B cell (primary cell): ENCODE data around the gene DLK2. TPM values are rescaled to one million over a fixed set of nuclear protein-coding genes. Genes with fewer than 3 reads are reported as not detected.

Source experiments
- ATAC-seq: fragments of 200-7000 bp; cut with Tn5 transposase; one replicate; pipeline ENCODE4 v1.10.0; 2021; ENCODE audit warnings: low read depth, mild to moderate bottlenecking, moderate number of reproducible peaks, moderate library complexity
- CTCF ChIA-PET: fragments of 350-600 bp; sonication (Branson Sonifier 250); formaldehyde crosslinking; loops from one replicate; lab custom pipeline; 2021; ENCODE audit warnings: antibody characterized with exemption, inconsistent platforms; lab: Charles Lee
- POLR2A ChIA-PET: fragments of 350-600 bp; sonication (Branson Sonifier 250); formaldehyde crosslinking; loops from one replicate; lab custom pipeline; 2021; ENCODE audit warnings: antibody characterized with exemption; lab: Charles Lee
- DNase-seq: peaks from one replicate; pipeline ENCODE4 v3.0.0; 2013
- H2AFZ ChIP-seq: 2 replicates; pipeline ENCODE4 v1.6.1; 2012; ENCODE audit warnings: mild to moderate bottlenecking, low read depth, low read length; ENCODE audit not compliant: insufficient read depth, poor library complexity, severe bottlenecking
- H3K27ac ChIP-seq, 2 donors: 1 replicate in 1 of 2; 2 replicates in 1 of 2; pipeline ENCODE4 v1.5.1; 2012 to 2013; ENCODE audit warnings: low read length in 2 of 2, mild to moderate bottlenecking in 2 of 2, moderate library complexity in 1 of 2
- H3K27me3 ChIP-seq, 4 experiments: fragments of 200-600 bp in 1 of 4; sonication (generic) in 1 of 4; replicated peaks in 1 of 4; 1 replicate in 2 of 4; 2 replicates in 2 of 4; pipeline versions ENCODE4 v1.6.1 to v1.7.0; 2013 to 2016; ENCODE audit warnings: low read length in 3 of 4, mild to moderate bottlenecking in 2 of 4, mixed read lengths in 1 of 4, moderate library complexity in 1 of 4; ENCODE audit not compliant: insufficient read depth in 4 of 4, control insufficient read depth in 3 of 4; ENCODE audit errors: control extremely low read depth in 1 of 4
- H3K36me3 ChIP-seq, 2 experiments: replicated peaks in 1 of 2; 1 replicate in 1 of 2; 2 replicates in 1 of 2; pipeline versions ENCODE4 v1.6.1 to v1.7.1; 2013; ENCODE audit warnings: low read length in 1 of 2; ENCODE audit not compliant: insufficient read depth in 2 of 2, control insufficient read depth in 1 of 2; ENCODE audit errors: control extremely low read depth in 1 of 2, extremely low read depth in 1 of 2
- H3K4me1 ChIP-seq, 2 donors: fragments of 200-600 bp in 1 of 2; sonication (generic) in 1 of 2; 1 replicate in 1 of 2; 2 replicates in 1 of 2; pipeline versions ENCODE4 v1.5.1 to v1.6.1; 2013 to 2017; ENCODE audit warnings: low read length in 2 of 2; ENCODE audit not compliant: control insufficient read depth in 2 of 2, insufficient read depth in 2 of 2
- H3K4me2 ChIP-seq: replicated peaks from 2 replicates; pipeline ENCODE3; 2012; ENCODE audit warnings: mild to moderate bottlenecking, low read depth, low read length; ENCODE audit not compliant: poor library complexity, severe bottlenecking
- H3K4me3 ChIP-seq, 5 experiments: fragments of 200-600 bp in 1 of 5; sonication (generic) in 1 of 5; 1 replicate in 3 of 5; 2 replicates in 2 of 5; pipeline versions ENCODE4 v1.5.1 to v1.7.0; 2011 to 2016; ENCODE audit warnings: low read length in 4 of 5, mild to moderate bottlenecking in 4 of 5, low read depth in 2 of 5, control low read depth in 1 of 5, moderate library complexity in 1 of 5; ENCODE audit not compliant: insufficient read depth in 1 of 5; ENCODE audit errors: control extremely low read depth in 1 of 5, extremely low read depth in 1 of 5
- H3K79me2 ChIP-seq: fragments of 200-600 bp; sonication (generic); one replicate; pipeline ENCODE4 v1.6.0; 2016; ENCODE audit warnings: low read length; ENCODE audit not compliant: control insufficient read depth, insufficient read depth
- H3K9ac ChIP-seq: fragments of 200-600 bp; sonication (generic); 2 replicates; pipeline ENCODE4 v1.6.1; 2017; ENCODE audit warnings: mild to moderate bottlenecking, low read length, moderate library complexity
- H3K9me3 ChIP-seq, 3 donors: one replicate each; pipeline versions ENCODE4 v1.6.1 to v1.7.1; 2013; ENCODE audit warnings: low read length in 2 of 3; ENCODE audit not compliant: control insufficient read depth in 2 of 3, insufficient read depth in 1 of 3; ENCODE audit errors: control extremely low read depth in 1 of 3
- H4K20me1 ChIP-seq: 2 replicates; pipeline ENCODE4 v1.6.0; 2012; ENCODE audit warnings: mild to moderate bottlenecking, low read length; ENCODE audit not compliant: insufficient read depth, control insufficient read depth, poor library complexity, severe bottlenecking
- H3K27ac Mint-ChIP-seq: one replicate; pipeline ENCODE4 v1.8.0; 2021; ENCODE audit warnings: mixed read lengths
- H3K27me3 Mint-ChIP-seq: one replicate; pipeline ENCODE4 v1.8.0; 2021; ENCODE audit warnings: mixed read lengths
- H3K4me1 Mint-ChIP-seq: one replicate; pipeline ENCODE4 v1.8.0; 2021; ENCODE audit warnings: mixed read lengths
- H3K4me3 Mint-ChIP-seq: one replicate; pipeline ENCODE4 v1.8.0; 2021; ENCODE audit warnings: mixed read lengths
- H3K9me3 Mint-ChIP-seq: one replicate; pipeline ENCODE4 v1.8.0; 2022; ENCODE audit warnings: mixed read lengths; ENCODE audit not compliant: insufficient read depth
- EZH2 ChIP-seq: IDR thresholded peaks from 2 replicates; pipeline ENCODE4 v1.6.1; 2012; ENCODE audit warnings: borderline replicate concordance, low read depth, mild to moderate bottlenecking, moderate library complexity, low read length; ENCODE audit not compliant: insufficient read depth, poor library complexity, severe bottlenecking
- WGBS: methylation state at CpG from one replicate; pipeline ENCODE4 v1.1.5; 2013; ENCODE audit warnings: missing lambda C conversion rate; ENCODE audit not compliant: insufficient coverage; 5-methylcytosine and 5-hydroxymethylcytosine counted together
- intact Hi-C: fragments of 100-400 bp; cut with micrococcal nuclease; formaldehyde crosslinking; loops from one replicate; pipeline ENCODE4 v1.10.0; 2022
- polyA plus RNA-seq: library from polyadenylated mRNA; depleted of rRNA; stranded (reverse); fragments of >200 nt; gene quantifications from 2 replicates; pipeline ENCODE4 v1.2.3, GENCODE V29; 2012
- total RNA-seq, 2 donors: library from RNA; stranded (reverse); fragments of 120-200 nt in 1 of 2; gene quantifications; 1 replicate in 1 of 2; 2 replicates in 1 of 2; pipeline versions ENCODE4 v1.2.3 to v1.2.4, GENCODE V29; 2013 to 2022
- TF ChIP-seq, protein P1 (sequence below): fragments of 200-600 bp; IDR thresholded peaks from one replicate; pipeline ENCODE4 v1.8.0; 2022; ENCODE audit warnings: antibody characterized with exemption, mild to moderate bottlenecking

DLK2 gene
- total and polyA plus RNA-seq, 2 donors (not counting 1 experiment from before 2014, with no cell fraction given), result 0.34 TPM; not detected in 1

DNA sequence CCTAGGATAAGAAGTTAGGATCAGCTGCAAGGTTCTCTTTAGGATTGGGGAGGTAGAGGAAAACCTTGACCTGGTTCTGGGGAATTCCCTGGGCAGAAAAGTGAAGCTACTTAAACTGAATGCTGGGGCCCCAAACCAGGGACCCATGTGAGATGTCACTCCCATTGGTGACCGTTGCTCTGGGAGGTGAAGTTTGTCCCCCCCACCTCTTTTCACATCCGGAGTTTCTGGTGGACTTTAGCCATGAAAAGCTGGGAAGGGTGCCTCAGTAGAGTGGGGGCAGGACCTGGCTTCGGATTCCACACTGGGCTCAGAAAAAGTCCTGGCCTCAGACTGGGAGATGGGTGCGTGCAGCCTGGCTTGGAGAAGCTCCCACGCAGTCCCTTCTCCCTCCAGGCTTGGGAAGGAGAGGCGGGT lies 35.2 kb upstream of the DLK2 start:
- TF ChIP-seq, protein P1, sequence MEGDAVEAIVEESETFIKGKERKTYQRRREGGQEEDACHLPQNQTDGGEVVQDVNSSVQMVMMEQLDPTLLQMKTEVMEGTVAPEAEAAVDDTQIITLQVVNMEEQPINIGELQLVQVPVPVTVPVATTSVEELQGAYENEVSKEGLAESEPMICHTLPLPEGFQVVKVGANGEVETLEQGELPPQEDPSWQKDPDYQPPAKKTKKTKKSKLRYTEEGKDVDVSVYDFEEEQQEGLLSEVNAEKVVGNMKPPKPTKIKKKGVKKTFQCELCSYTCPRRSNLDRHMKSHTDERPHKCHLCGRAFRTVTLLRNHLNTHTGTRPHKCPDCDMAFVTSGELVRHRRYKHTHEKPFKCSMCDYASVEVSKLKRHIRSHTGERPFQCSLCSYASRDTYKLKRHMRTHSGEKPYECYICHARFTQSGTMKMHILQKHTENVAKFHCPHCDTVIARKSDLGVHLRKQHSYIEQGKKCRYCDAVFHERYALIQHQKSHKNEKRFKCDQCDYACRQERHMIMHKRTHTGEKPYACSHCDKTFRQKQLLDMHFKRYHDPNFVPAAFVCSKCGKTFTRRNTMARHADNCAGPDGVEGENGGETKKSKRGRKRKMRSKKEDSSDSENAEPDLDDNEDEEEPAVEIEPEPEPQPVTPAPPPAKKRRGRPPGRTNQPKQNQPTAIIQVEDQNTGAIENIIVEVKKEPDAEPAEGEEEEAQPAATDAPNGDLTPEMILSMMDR, result no peak
- no peak for TF ChIP-seq EZH2
- H3K9me3 Mint-ChIP-seq, result no peaks in the 10 kb centered on the region
- Histone ChIP-seq H2AFZ (no peak overlapping the region), H3K9ac (no peak overlapping the region), H3K9me3 (no peaks in the 10 kb centered on the region), H3K36me3 (peaks cover 0 to 26% of the 10 kb centered on the region in 2 experiments), H3K4me2 (no peak overlapping the region), H3K27me3 (no peaks in the 10 kb centered on the region), H3K27ac (no peak overlapping the region), H3K4me3 (no peak overlapping the region), H3K79me2 (peaks cover 30% of the 10 kb centered on the region), H3K4me1 (peaks cover 0 to 6% of the 10 kb centered on the region in 2 donors), H4K20me1 (peaks cover 20% of the 10 kb centered on the region)
- intact Hi-C loops, result no loop called here
- no peak overlapping the region for H3K4me3 Mint-ChIP-seq
- 100% methylated on average over 3 of the region's 6 CpGs for WGBS
- DNase-seq (no peak), ATAC-seq (no peak)
- no peaks in the 10 kb centered on the region for H3K27me3 Mint-ChIP-seq
- CTCF ChIA-PET, result interaction anchor here (8.0 kb wide), 1 partner anchor 15 kb away, joined by 69 read pairs; no protein-coding TSS in a partner anchor
- POLR2A ChIA-PET, result interaction anchor here (0.5 kb wide), 1 partner anchor 515 kb away, joined by 3 read pairs; no protein-coding TSS in a partner anchor
- peaks cover 18% of the 10 kb centered on the region for H3K4me1 Mint-ChIP-seq
- no peak overlapping the region for H3K27ac Mint-ChIP-seq

DNA sequence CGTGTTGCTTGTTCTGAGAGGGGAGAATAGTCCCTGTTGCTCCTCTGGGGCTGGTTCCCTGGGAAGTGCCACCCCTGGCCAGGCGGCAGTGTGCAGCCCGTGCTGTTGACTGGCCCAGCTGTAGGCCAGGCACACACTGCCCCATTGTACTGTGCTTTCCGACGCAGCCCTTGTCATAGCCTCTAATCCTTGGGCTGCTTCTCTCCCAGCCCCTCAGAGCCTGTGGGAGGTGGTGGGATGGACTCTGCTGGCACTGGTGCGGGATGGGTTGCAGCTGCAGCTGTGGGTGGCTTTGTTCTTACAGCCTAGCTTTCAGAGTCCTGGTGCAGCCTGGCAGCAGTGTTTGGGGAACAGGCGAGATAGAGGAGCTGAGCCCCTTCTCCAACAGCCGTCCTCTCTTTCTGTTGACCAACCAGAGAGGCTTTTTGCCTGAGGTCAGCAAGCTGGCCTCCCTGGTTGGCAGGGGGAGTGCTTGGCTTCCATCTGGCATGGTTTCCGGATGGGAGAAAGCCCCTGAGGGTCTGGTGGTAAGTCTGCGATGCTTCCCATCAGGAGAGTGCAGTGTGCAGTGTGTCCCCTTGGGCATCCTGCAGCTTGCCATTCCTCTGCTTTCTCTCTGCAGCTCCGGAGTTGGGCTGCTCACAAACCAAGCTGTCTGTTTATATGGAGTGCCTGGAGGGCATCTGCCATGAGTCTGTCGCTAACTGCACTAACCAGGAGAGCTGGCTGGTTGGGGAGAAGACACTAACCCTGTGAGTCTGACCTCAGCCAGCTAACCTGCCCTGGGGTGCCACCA lies 34.1 kb upstream of the DLK2 start:
- DNase-seq, result no peak
- peaks cover 37% of the 10 kb centered on the region for H3K79me2 ChIP-seq

More for the DNA sequence above, 34.1 kb upstream of the DLK2 start:
- Histone ChIP-seq H3K4me2 (no peak overlapping the region), H3K4me1 (no peaks in the 10 kb centered on the region), H3K4me3 (no peak overlapping the region), H3K9me3 (no peaks in the 10 kb centered on the region), H3K27ac (no peak overlapping the region), H4K20me1 (peaks cover 28% of the 10 kb centered on the region), H3K9ac (no peak overlapping the region), H3K36me3 (peaks cover 0 to 23% of the 10 kb centered on the region in 2 experiments), H3K27me3 (no peaks in the 10 kb centered on the region), H2AFZ (no peak overlapping the region)
- Mint-ChIP-seq H3K27me3 (no peaks in the 10 kb centered on the region), H3K4me3 (no peak overlapping the region), H3K4me1 (peaks cover 12% of the 10 kb centered on the region), H3K27ac (no peak overlapping the region), H3K9me3 (no peaks in the 10 kb centered on the region)
- intact Hi-C loops, result no loop called here
- ATAC-seq, result no peak
- WGBS, result 95% methylated on average over 12 of the region's 12 CpGs
- ChIA-PET POLR2A (no interaction called here), CTCF (interaction anchor here (8.0 kb wide), 1 partner anchor 16 kb away, joined by 69 read pairs; no protein-coding TSS in a partner anchor)
- no peak for TF ChIP-seq EZH2
- TF ChIP-seq, protein P1, result no peak
